Natural killer cell treated with Interleukin-12 subunit alpha and Interleukin-12 subunit beta and Interleukin-15 and Interleukin-18, amount 100 ng/mL, for 72 hours (primary cell): Measurements from ENCODE around the gene FMO2. TPM values are rescaled to one million over a fixed set of nuclear protein-coding genes. Genes with fewer than 3 reads are reported as not detected.

Experiments
- total RNA-seq, 2 donors: library from RNA; stranded (reverse); gene quantifications; one replicate each; pipeline ENCODE4 v1.2.3, GENCODE V29; 2022

The FMO2 gene
- total RNA-seq, 2 donors from 2014 or later = not detected

Other genes starting within 250 kb of the FMO2 start
- gene MROH9, start 249.8 kb upstream of the FMO2 start, total RNA-seq = not detected
- gene FMO3, start 94.4 kb upstream of the FMO2 start, total RNA-seq = not detected
- not detected for gene FMO1, start 63.2 kb downstream of the FMO2 start, total RNA-seq
- 1 to 10 TPM; 1.5 to 3.8 TPM for gene FMO4, start 128.9 kb downstream of the FMO2 start, total RNA-seq